ENCODE data around the gene MNT. TPM values are rescaled to one million over a fixed set of nuclear protein-coding genes. Genes with fewer than 3 reads are reported as not detected.

The MNT gene
- total and polyA plus RNA-seq, 2 experiments from 2014 or later, result 5.7 to 6.4 TPM

GRCh38 chr17:2365132-2365531 lies 35.7 kb downstream of the MNT start (continued):
- TF ChIP-seq, protein P1, sequence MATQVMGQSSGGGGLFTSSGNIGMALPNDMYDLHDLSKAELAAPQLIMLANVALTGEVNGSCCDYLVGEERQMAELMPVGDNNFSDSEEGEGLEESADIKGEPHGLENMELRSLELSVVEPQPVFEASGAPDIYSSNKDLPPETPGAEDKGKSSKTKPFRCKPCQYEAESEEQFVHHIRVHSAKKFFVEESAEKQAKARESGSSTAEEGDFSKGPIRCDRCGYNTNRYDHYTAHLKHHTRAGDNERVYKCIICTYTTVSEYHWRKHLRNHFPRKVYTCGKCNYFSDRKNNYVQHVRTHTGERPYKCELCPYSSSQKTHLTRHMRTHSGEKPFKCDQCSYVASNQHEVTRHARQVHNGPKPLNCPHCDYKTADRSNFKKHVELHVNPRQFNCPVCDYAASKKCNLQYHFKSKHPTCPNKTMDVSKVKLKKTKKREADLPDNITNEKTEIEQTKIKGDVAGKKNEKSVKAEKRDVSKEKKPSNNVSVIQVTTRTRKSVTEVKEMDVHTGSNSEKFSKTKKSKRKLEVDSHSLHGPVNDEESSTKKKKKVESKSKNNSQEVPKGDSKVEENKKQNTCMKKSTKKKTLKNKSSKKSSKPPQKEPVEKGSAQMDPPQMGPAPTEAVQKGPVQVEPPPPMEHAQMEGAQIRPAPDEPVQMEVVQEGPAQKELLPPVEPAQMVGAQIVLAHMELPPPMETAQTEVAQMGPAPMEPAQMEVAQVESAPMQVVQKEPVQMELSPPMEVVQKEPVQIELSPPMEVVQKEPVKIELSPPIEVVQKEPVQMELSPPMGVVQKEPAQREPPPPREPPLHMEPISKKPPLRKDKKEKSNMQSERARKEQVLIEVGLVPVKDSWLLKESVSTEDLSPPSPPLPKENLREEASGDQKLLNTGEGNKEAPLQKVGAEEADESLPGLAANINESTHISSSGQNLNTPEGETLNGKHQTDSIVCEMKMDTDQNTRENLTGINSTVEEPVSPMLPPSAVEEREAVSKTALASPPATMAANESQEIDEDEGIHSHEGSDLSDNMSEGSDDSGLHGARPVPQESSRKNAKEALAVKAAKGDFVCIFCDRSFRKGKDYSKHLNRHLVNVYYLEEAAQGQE (IDR thresholded peaks at IDR 0.05; ENCODE audit: unreplicated experiment), result no peak
- TF ChIP-seq, protein P2, sequence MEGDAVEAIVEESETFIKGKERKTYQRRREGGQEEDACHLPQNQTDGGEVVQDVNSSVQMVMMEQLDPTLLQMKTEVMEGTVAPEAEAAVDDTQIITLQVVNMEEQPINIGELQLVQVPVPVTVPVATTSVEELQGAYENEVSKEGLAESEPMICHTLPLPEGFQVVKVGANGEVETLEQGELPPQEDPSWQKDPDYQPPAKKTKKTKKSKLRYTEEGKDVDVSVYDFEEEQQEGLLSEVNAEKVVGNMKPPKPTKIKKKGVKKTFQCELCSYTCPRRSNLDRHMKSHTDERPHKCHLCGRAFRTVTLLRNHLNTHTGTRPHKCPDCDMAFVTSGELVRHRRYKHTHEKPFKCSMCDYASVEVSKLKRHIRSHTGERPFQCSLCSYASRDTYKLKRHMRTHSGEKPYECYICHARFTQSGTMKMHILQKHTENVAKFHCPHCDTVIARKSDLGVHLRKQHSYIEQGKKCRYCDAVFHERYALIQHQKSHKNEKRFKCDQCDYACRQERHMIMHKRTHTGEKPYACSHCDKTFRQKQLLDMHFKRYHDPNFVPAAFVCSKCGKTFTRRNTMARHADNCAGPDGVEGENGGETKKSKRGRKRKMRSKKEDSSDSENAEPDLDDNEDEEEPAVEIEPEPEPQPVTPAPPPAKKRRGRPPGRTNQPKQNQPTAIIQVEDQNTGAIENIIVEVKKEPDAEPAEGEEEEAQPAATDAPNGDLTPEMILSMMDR (conservative IDR thresholded peaks at IDR 0.05; ENCODE audit: low read depth in 2 of 2), result no peak
- TF ChIP-seq NANOG (IDR thresholded peaks at IDR 0.05; ENCODE audit: borderline replicate concordance), result no peak

GRCh38 chr17:2364763-2365116 lies 36.1 kb downstream of the MNT start:
- no peaks in the 10 kb centered on the region for H3K36me3 Mint-ChIP-seq (ENCODE audit: low read depth)
- H3K27ac Mint-ChIP-seq, result no peak overlapping the region
- no peaks in the 10 kb centered on the region for H3K9me2 ChIP-seq (ENCODE audit: insufficient read depth)
- H3K4me3 ChIP-seq, result no peak overlapping the region
- peaks cover 12% of the 10 kb centered on the region for H3K27me3 Mint-ChIP-seq (ENCODE audit: insufficient read depth, low read depth, poor library complexity)
- ATAC-seq (no peak), DNase-seq (ENCODE audit: low spot score) (no peak)
- H3K4me1 ChIP-seq (ENCODE audit: insufficient read depth), result no peaks in the 10 kb centered on the region; the same call in 1 of the 2 replicates
- no peak overlapping the region for H2AFZ ChIP-seq
- H3K4me1 Mint-ChIP-seq, result peaks cover 10% of the 10 kb centered on the region; the same call in 2 of the 3 replicates
- TF ChIP-seq POLR2AphosphoS5 (IDR thresholded peaks at IDR 0.05; ENCODE audit: low read depth) (no peak), ZNF114 (CRISPR knock-in tag; IDR thresholded peaks at IDR 0.05) (no peak), STAT1 (IDR thresholded peaks at IDR 0.05; ENCODE audit: unreplicated experiment) (no peak), ZNF331 (CRISPR knock-in tag; IDR thresholded peaks at IDR 0.05; ENCODE audit: low read depth) (no peak), CREB1 (CRISPR knock-in tag; IDR thresholded peaks at IDR 0.05; ENCODE audit: low read depth) (no peak), EZH2phosphoT487 (IDR thresholded peaks at IDR 0.05; ENCODE audit: unreplicated experiment) (no peak), EZH2 (IDR thresholded peaks at IDR 0.05; ENCODE audit: low read depth, unreplicated experiment) (no peak), NANOG (IDR thresholded peaks at IDR 0.05; ENCODE audit: borderline replicate concordance) (no peak), JUNB (IDR thresholded peaks at IDR 0.05; ENCODE audit: unreplicated experiment) (no peak)
- TF ChIP-seq, protein P2 (conservative IDR thresholded peaks at IDR 0.05; ENCODE audit: low read depth in 2 of 2), result no peak
- TF ChIP-seq, protein P1 (IDR thresholded peaks at IDR 0.05; ENCODE audit: unreplicated experiment), result no peak
- H4K20me1 ChIP-seq (replicated peaks; ENCODE audit: insufficient read depth), result no peaks in the 10 kb centered on the region; the same call in 1 of the 2 replicates
- H3K4me2 ChIP-seq, result no peak overlapping the region
- no peaks in the 10 kb centered on the region for H3F3A ChIP-seq (replicated peaks; ENCODE audit: low read depth)
- H3K36me3 ChIP-seq (ENCODE audit: insufficient read depth), result no peaks in the 10 kb centered on the region
- H3K9me3 Mint-ChIP-seq, result no peaks in the 10 kb centered on the region
- H3K4me3 Mint-ChIP-seq, result no peak overlapping the region
- no peaks in the 10 kb centered on the region for H3K27me3 ChIP-seq (ENCODE audit: insufficient read depth)
- no peak overlapping the region for H3K27ac ChIP-seq (ENCODE audit: low read depth)
- H3K79me2 ChIP-seq (replicated peaks; ENCODE audit: insufficient read depth), result no peaks in the 10 kb centered on the region
